GM23338 (cell line): ENCODE data around the gene ANO4.

Experiments
- CREB1 ChIP-seq: fragments of 250-450 bp; sonication (Bioruptor Pico); IDR thresholded peaks from 2 replicates; pipeline ENCODE4 v1.5.0; 2020; ENCODE audit warnings: low read depth, mild to moderate bottlenecking, moderate library complexity
- CTCF ChIP-seq, 2 experiments: fragments of 200-600 bp in 1 of 2; sonication (generic) in 1 of 2; conservative IDR thresholded peaks; 2 replicates each; pipeline versions ENCODE4 v1.5.1 to v1.6.1; 2016 to 2017; ENCODE audit warnings: antibody characterized with exemption in 2 of 2, low read depth in 2 of 2, mild to moderate bottlenecking in 2 of 2, moderate library complexity in 1 of 2
- EZH2 ChIP-seq: fragments of 200-600 bp; sonication (generic); IDR thresholded peaks from one replicate; pipeline ENCODE4 v1.8.0; 2017; ENCODE audit warnings: antibody characterized with exemption, mild to moderate bottlenecking, low read depth; ENCODE audit not compliant: unreplicated experiment
- EZH2phosphoT487 ChIP-seq: fragments of 200-600 bp; sonication (generic); IDR thresholded peaks from one replicate; pipeline ENCODE4 v1.8.1; 2018; ENCODE audit warnings: antibody characterized with exemption; ENCODE audit not compliant: unreplicated experiment
- JUNB ChIP-seq: IDR thresholded peaks from one replicate; pipeline ENCODE4 v1.6.1; 2016; ENCODE audit warnings: antibody characterized with exemption; ENCODE audit not compliant: unreplicated experiment
- POLR2AphosphoS5 ChIP-seq: IDR thresholded peaks from 2 replicates; pipeline ENCODE4 v1.6.1; 2016; ENCODE audit warnings: antibody characterized with exemption, low read depth
- REST ChIP-seq: IDR thresholded peaks from one replicate; pipeline ENCODE4 v1.6.1; 2018; ENCODE audit warnings: antibody characterized with exemption; ENCODE audit not compliant: unreplicated experiment
- ZNF114 ChIP-seq: fragments of 250-450 bp; sonication (Bioruptor Pico); IDR thresholded peaks from 2 replicates; pipeline ENCODE4 v1.5.0; 2020; ENCODE audit warnings: mild to moderate bottlenecking, moderate library complexity
- ZNF331 ChIP-seq: fragments of 250-450 bp; sonication (Bioruptor Pico); IDR thresholded peaks from 2 replicates; pipeline ENCODE4 v1.5.0; 2020; ENCODE audit warnings: low read depth, mild to moderate bottlenecking, moderate library complexity
- TF ChIP-seq, protein P1 (sequence below): IDR thresholded peaks from 2 replicates; pipeline ENCODE4 v1.6.1; 2016; ENCODE audit warnings: antibody characterized with exemption

GRCh38 chr12:101039848-101040531, 245.4 kb downstream of the ANO4 start:
- no peak for TF ChIP-seq POLR2AphosphoS5
- no peak for TF ChIP-seq CTCF (conservative IDR thresholded peaks at IDR 0.05; ENCODE audit: low read depth in 2 of 2)
- TF ChIP-seq EZH2phosphoT487 = no peak
- TF ChIP-seq JUNB = no peak
- TF ChIP-seq EZH2 = no peak
- no peak for TF ChIP-seq REST
- TF ChIP-seq ZNF331 (CRISPR knock-in tag) = no peak
- TF ChIP-seq CREB1 (CRISPR knock-in tag) = no peak
- TF ChIP-seq, protein P1, sequence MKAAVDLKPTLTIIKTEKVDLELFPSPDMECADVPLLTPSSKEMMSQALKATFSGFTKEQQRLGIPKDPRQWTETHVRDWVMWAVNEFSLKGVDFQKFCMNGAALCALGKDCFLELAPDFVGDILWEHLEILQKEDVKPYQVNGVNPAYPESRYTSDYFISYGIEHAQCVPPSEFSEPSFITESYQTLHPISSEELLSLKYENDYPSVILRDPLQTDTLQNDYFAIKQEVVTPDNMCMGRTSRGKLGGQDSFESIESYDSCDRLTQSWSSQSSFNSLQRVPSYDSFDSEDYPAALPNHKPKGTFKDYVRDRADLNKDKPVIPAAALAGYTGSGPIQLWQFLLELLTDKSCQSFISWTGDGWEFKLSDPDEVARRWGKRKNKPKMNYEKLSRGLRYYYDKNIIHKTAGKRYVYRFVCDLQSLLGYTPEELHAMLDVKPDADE = no peak
- TF ChIP-seq ZNF114 (CRISPR knock-in tag) = no peak
